HEK293 (cell line): Measurements from ENCODE around the gene PIK3C2B.

ENCODE experiments used
- SALL2 ChIP-seq: fragments of 450-650 bp; formaldehyde crosslinking; IDR thresholded peaks from 2 replicates; pipeline ENCODE4 v1.5.0; 2017; ENCODE audit warnings: missing biosample characterization, mild to moderate bottlenecking, missing genetic modification characterization, borderline replicate concordance
- TF ChIP-seq, protein P1 (sequence below): fragments of 450-650 bp; formaldehyde crosslinking; IDR thresholded peaks from 2 replicates; pipeline ENCODE4 v1.5.1; 2016; ENCODE audit warnings: missing biosample characterization, missing genetic modification characterization
- TF ChIP-seq, protein P2 (sequence below): fragments of 450-650 bp; formaldehyde crosslinking; IDR thresholded peaks from 2 replicates; pipeline ENCODE4 v1.5.1; 2016; ENCODE audit warnings: missing biosample characterization, missing genetic modification characterization

- TF ChIP-seq, protein P1, sequence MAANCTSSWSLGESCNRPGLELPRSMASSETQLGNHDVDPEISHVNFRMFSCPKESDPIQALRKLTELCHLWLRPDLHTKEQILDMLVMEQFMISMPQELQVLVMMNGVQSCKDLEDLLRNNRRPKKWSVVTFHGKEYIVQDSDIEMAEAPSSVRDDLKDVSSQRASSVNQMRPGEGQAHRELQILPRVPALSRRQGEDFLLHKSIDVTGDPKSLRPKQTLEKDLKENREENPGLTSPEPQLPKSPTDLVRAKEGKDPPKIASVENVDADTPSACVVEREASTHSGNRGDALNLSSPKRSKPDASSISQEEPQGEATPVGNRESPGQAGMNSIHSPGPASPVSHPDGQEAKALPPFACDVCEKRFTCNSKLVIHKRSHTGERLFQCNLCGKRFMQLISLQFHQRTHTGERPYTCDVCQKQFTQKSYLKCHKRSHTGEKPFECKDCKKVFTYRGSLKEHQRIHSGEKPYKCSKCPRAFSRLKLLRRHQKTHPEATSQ (tag by site-specific recombination) = no peak
- TF ChIP-seq, protein P2, sequence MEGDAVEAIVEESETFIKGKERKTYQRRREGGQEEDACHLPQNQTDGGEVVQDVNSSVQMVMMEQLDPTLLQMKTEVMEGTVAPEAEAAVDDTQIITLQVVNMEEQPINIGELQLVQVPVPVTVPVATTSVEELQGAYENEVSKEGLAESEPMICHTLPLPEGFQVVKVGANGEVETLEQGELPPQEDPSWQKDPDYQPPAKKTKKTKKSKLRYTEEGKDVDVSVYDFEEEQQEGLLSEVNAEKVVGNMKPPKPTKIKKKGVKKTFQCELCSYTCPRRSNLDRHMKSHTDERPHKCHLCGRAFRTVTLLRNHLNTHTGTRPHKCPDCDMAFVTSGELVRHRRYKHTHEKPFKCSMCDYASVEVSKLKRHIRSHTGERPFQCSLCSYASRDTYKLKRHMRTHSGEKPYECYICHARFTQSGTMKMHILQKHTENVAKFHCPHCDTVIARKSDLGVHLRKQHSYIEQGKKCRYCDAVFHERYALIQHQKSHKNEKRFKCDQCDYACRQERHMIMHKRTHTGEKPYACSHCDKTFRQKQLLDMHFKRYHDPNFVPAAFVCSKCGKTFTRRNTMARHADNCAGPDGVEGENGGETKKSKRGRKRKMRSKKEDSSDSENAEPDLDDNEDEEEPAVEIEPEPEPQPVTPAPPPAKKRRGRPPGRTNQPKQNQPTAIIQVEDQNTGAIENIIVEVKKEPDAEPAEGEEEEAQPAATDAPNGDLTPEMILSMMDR = no peak
- TF ChIP-seq SALL2 (tag by site-specific recombination) = no peak
Measured at GRCh38 chr1:204506201-204506968, 11.8 kb upstream of the PIK3C2B start.
